HCT116 (cell line): ENCODE data around the gene CREB3L1. TPM values are rescaled to one million over a fixed set of nuclear protein-coding genes. Genes with fewer than 3 reads are reported as not detected.

ENCODE experiments used
- ATAC-seq: fragments of 200-7000 bp; cut with Tn5 transposase; 2 replicates; pipeline ENCODE4 v1.9.1; 2020; ENCODE audit warnings: mild to moderate bottlenecking, moderate library complexity
- BruUV-seq: library from RNA; stranded (reverse); fragments of 400-500 nt; replicated peaks from 2 replicates; lab custom pipeline; 2021; lab: Mats Ljungman, UMichigan
- CTCF ChIA-PET: fragments of 300-600 bp; sonication (Branson Sonifier 250); formaldehyde crosslinking; loops from one replicate; lab custom pipeline; 2021; ENCODE audit warnings: antibody characterized with exemption; lab: Charles Lee
- POLR2A ChIA-PET: fragments of 300-600, 350-600 bp; sonication (Branson Sonifier 250); formaldehyde crosslinking; loops from one replicate; lab custom pipeline; 2021; ENCODE audit warnings: antibody characterized with exemption; lab: Charles Lee
- RAD21 ChIA-PET, 2 experiments: fragments of 300-600 bp; sonication (Branson Sonifier 250); formaldehyde crosslinking; loops; one replicate each; lab custom pipeline; 2023; ENCODE audit warnings: low total read pairs in 2 of 2; ENCODE audit not compliant: uncharacterized antibody in 2 of 2, unreplicated experiment in 2 of 2, low non-redundant PET in 1 of 2; lab: Charles Lee
- DNase-seq: peaks from one replicate; pipeline ENCODE4 v3.0.0-alpha.2; 2010; ENCODE audit warnings: low read depth, low spot score
- H2AFZ ChIP-seq: fragments of 200-600 bp; shearing (Covaris generic), sonication (generic); 2 replicates; pipeline ENCODE4 v1.6.1; 2017; ENCODE audit warnings: low read depth, mixed run types, mixed read lengths, antibody characterized with exemption, low read length; ENCODE audit not compliant: poor library complexity, severe bottlenecking
- H3K27ac ChIP-seq: 2 replicates; pipeline ENCODE4 v1.5.1; 2012; ENCODE audit warnings: low read depth, low read length
- H3K27me3 ChIP-seq: fragments of 200-600 bp; sonication (generic); 2 replicates; pipeline ENCODE4 v1.6.1; 2016; ENCODE audit warnings: mixed run types, low read length, mixed read lengths; ENCODE audit not compliant: insufficient read depth
- H3K36me3 ChIP-seq, 2 experiments: fragments of 200-500 bp in 1 of 2; fragments of 200-600 bp in 1 of 2; sonication (Bioruptor generic) in 1 of 2; sonication (generic) in 1 of 2; 2 replicates each; pipeline versions ENCODE4 v1.5.1 to v1.6.1; 2014 to 2016; ENCODE audit warnings: low read length in 2 of 2, inconsistent platforms in 1 of 2, mixed read lengths in 1 of 2, mixed run types in 1 of 2; ENCODE audit not compliant: insufficient read depth in 2 of 2, control insufficient read depth in 1 of 2
- H3K4me1 ChIP-seq, 2 experiments: fragments of 200-600 bp in 1 of 2; sonication (generic) in 1 of 2; 2 replicates each; pipeline versions ENCODE4 v1.5.1 to v1.6.1; 2012 to 2017; ENCODE audit warnings: low read length in 2 of 2, inconsistent platforms in 1 of 2, mild to moderate bottlenecking in 1 of 2, mixed read lengths in 1 of 2, mixed run types in 1 of 2, moderate library complexity in 1 of 2; ENCODE audit not compliant: insufficient read depth in 2 of 2, control insufficient read depth in 1 of 2
- H3K4me2 ChIP-seq: fragments of 200-600 bp; sonication (generic); 2 replicates; pipeline ENCODE4 v1.6.1; 2017; ENCODE audit warnings: mixed run types, low read length, mixed read lengths
- H3K4me3 ChIP-seq, 2 experiments: fragments of 200-600 bp in 1 of 2; sonication (generic) in 1 of 2; replicated peaks in 1 of 2; 2 replicates each; pipeline ENCODE4 v1.5.1; 2011 to 2016; ENCODE audit warnings: low read length in 2 of 2, control low read depth in 1 of 2, low read depth in 1 of 2, mild to moderate bottlenecking in 1 of 2, mixed read lengths in 1 of 2, mixed run types in 1 of 2
- H3K79me2 ChIP-seq: fragments of 200-600 bp; sonication (generic); 2 replicates; pipeline ENCODE4 v1.6.1; 2017; ENCODE audit warnings: mild to moderate bottlenecking, mixed run types, low read length, moderate library complexity, mixed read lengths; ENCODE audit not compliant: insufficient read depth
- H3K9ac ChIP-seq: fragments of 200-600 bp; sonication (generic); 2 replicates; pipeline ENCODE4 v1.6.1; 2016; ENCODE audit warnings: low read length, mixed read lengths
- H3K9me2 ChIP-seq: fragments of 200-600 bp; sonication (generic), shearing (Covaris generic); 2 replicates; pipeline ENCODE4 v1.6.1; 2017; ENCODE audit warnings: mixed run types, mild to moderate bottlenecking, moderate library complexity; ENCODE audit not compliant: insufficient read depth
- H3K9me3 ChIP-seq, 2 experiments: fragments of 200-500 bp in 1 of 2; fragments of 200-600 bp in 1 of 2; sonication (Bioruptor generic) in 1 of 2; sonication (generic) in 1 of 2; 2 replicates each; pipeline ENCODE4 v1.6.1; 2014 to 2017; ENCODE audit warnings: low read length in 2 of 2, mixed read lengths in 2 of 2, inconsistent platforms in 1 of 2, low read depth in 1 of 2, mild to moderate bottlenecking in 1 of 2, mixed run types in 1 of 2, moderate library complexity in 1 of 2; ENCODE audit not compliant: control insufficient read depth in 1 of 2, insufficient read depth in 1 of 2
- H4K20me1 ChIP-seq: fragments of 200-600 bp; sonication (generic), shearing (Covaris generic); 2 replicates; pipeline ENCODE4 v1.6.1; 2017; ENCODE audit warnings: mixed run types, mild to moderate bottlenecking, moderate library complexity; ENCODE audit not compliant: insufficient read depth
- CBX3 ChIP-seq: IDR thresholded peaks from 2 replicates; pipeline ENCODE4 v1.6.1; 2012; ENCODE audit warnings: low read depth
- CEBPB ChIP-seq: IDR thresholded peaks from 2 replicates; pipeline ENCODE4 v1.6.1; 2012; ENCODE audit warnings: low read depth
- CTCF ChIP-seq, 3 experiments: fragments of 200-600 bp in 1 of 3; sonication (generic) in 1 of 3; IDR thresholded peaks in 2 of 3; conservative IDR thresholded peaks in 1 of 3; 2 replicates each; pipeline ENCODE4 v1.5.1; 2012 to 2017; ENCODE audit warnings: low read depth in 2 of 3, low read length in 2 of 3, antibody characterized with exemption in 1 of 3, borderline replicate concordance in 1 of 3, control low read depth in 1 of 3, mild to moderate bottlenecking in 1 of 3, mixed read lengths in 1 of 3, mixed run types in 1 of 3, moderate library complexity in 1 of 3; ENCODE audit not compliant: insufficient read depth in 1 of 3
- ELF1 ChIP-seq: IDR thresholded peaks from 2 replicates; pipeline ENCODE4 v1.6.1; 2012; ENCODE audit warnings: low read depth, borderline replicate concordance
- EZH2 ChIP-seq: fragments of 200-600 bp; sonication (generic); IDR thresholded peaks from 2 replicates; pipeline ENCODE4 v1.6.1; 2017; ENCODE audit warnings: antibody characterized with exemption, mixed run types
- EZH2phosphoT487 ChIP-seq: fragments of 200-600 bp; IDR thresholded peaks from 2 replicates; pipeline ENCODE4 v1.6.1; 2018; ENCODE audit warnings: antibody characterized with exemption, borderline replicate concordance
- POLR2AphosphoS5 ChIP-seq: IDR thresholded peaks from 2 replicates; pipeline ENCODE4 v1.6.1; 2011; ENCODE audit warnings: mild to moderate bottlenecking, low read depth, low read length, moderate library complexity
- RAD21 ChIP-seq: IDR thresholded peaks from 2 replicates; pipeline ENCODE4 v1.6.1; 2012; ENCODE audit warnings: low read depth, mild to moderate bottlenecking
- SIN3A ChIP-seq: IDR thresholded peaks from 2 replicates; pipeline ENCODE4 v1.6.1; 2012; ENCODE audit warnings: low read depth
- ZFX ChIP-seq: fragments of 450-650 bp; IDR thresholded peaks from 2 replicates; pipeline ENCODE4 v1.6.1; 2017
- ZNF274 ChIP-seq: fragments of 200-500 bp; sonication (Bioruptor generic); IDR thresholded peaks from 2 replicates; pipeline ENCODE4 v1.6.1; 2014; ENCODE audit warnings: mild to moderate bottlenecking, low read depth, low read length, inconsistent platforms
- intact Hi-C: fragments of 100-400 bp; cut with micrococcal nuclease; formaldehyde crosslinking; loops from 2 replicates; pipeline ENCODE4 v1.10.0; 2022
- total RNA-seq: library from RNA; stranded (reverse); gene quantifications from one replicate; pipeline ENCODE4 v1.2.1, GENCODE V29; 2021; ENCODE audit not compliant: unreplicated experiment

CREB3L1 gene
- total RNA-seq, 1 experiment from 2014 or later, result 0.37 TPM

GRCh38 chr11:46345881-46346484 is 68.5 kb downstream of the CREB3L1 start:
- H3K27ac ChIP-seq, result no peak overlapping the region
- no peak overlapping the region for H3K9ac ChIP-seq
- ATAC-seq (no peak), DNase-seq (no peak)
- no peaks in the 10 kb centered on the region for H3K9me3 ChIP-seq
- H3K4me1 ChIP-seq, result peaks cover 14 to 22% of the 10 kb centered on the region in 2 experiments; a peak in 3 of 4 replicates
- ChIA-PET RAD21 (no interaction called here), POLR2A (no interaction called here), CTCF (interaction anchor here (1.2 kb wide), 1 partner anchor 36 kb away, joined by 4 read pairs; no protein-coding TSS in a partner anchor)
- H3K36me3 ChIP-seq, result no peaks in the 10 kb centered on the region
- BruUV-seq, result no TSS peak
- TF ChIP-seq EZH2 (no peak), CTCF (IDR thresholded peaks at IDR 0.05 in 2 of 3, conservative IDR thresholded peaks at IDR 0.05 in 1 of 3; ENCODE audit: borderline replicate concordance in 1 of 3, insufficient read depth in 1 of 3, low read depth in 2 of 3, low read length in 2 of 3) (no peak), SIN3A (no peak), CEBPB (no peak), ZFX (no peak), CBX3 (no peak), ZNF274 (no peak), POLR2AphosphoS5 (no peak), RAD21 (no peak), EZH2phosphoT487 (no peak), ELF1 (no peak)
- H2AFZ ChIP-seq, result no peak overlapping the region
- intact Hi-C loops, result no loop called here
- H3K79me2 ChIP-seq, result peaks cover 33% of the 10 kb centered on the region
- H4K20me1 ChIP-seq, result no peaks in the 10 kb centered on the region
- H3K9me2 ChIP-seq, result no peaks in the 10 kb centered on the region
- H3K27me3 ChIP-seq, result no peaks in the 10 kb centered on the region
- no peak overlapping the region for H3K4me2 ChIP-seq
- no peak overlapping the region for H3K4me3 ChIP-seq
